SIG-M5 treated with dmso at 0.1 percent for 504 hours (cell line): ENCODE results near the gene CACNA2D4.

ENCODE experiments used
- DNase-seq: peaks from one replicate; lab custom pipeline; 2025; ENCODE audit not compliant: unreplicated experiment; lab: John Stamatoyannopoulos, UW

The CACNA2D4 gene

GRCh38 chr12:1836241-1836803 is 82.1 kb downstream of the CACNA2D4 start:
- no peak for DNase-seq

GRCh38 chr12:1835211-1836131 is 83.0 kb downstream of the CACNA2D4 start:
- DNase-seq = no peak

- no peak for DNase-seq
Measured at GRCh38 chr12:1834186-1834925, 84.1 kb downstream of the CACNA2D4 start.

GRCh38 chr12:1833596-1834028 is 84.8 kb downstream of the CACNA2D4 start:
- no peak for DNase-seq

- no peak for DNase-seq
Measured at GRCh38 chr12:1832801-1833595, 85.5 kb downstream of the CACNA2D4 start.

GRCh38 chr12:1830981-1831963 is 87.2 kb downstream of the CACNA2D4 start:
- DNase-seq = peak; percentile 15

GRCh38 chr12:1830401-1830845 is 88.0 kb downstream of the CACNA2D4 start:
- DNase-seq = no peak

- DNase-seq = no peak
Measured at GRCh38 chr12:1829306-1829900, 89.0 kb downstream of the CACNA2D4 start.

GRCh38 chr12:1828856-1829255 is 89.6 kb downstream of the CACNA2D4 start:
- no peak for DNase-seq

GRCh38 chr12:1827826-1828805 is 90.3 kb downstream of the CACNA2D4 start:
- DNase-seq = no peak

- DNase-seq = no peak
Measured at GRCh38 chr12:1826867-1827705, 91.4 kb downstream of the CACNA2D4 start.

GRCh38 chr12:1826401-1826800 is 92.1 kb downstream of the CACNA2D4 start:
- no peak for DNase-seq

GRCh38 chr12:1825382-1826102 is 92.9 kb downstream of the CACNA2D4 start:
- DNase-seq = no peak

- no peak for DNase-seq
Measured at GRCh38 chr12:1823237-1823636, 95.2 kb downstream of the CACNA2D4 start.

- DNase-seq = no peak
Measured at GRCh38 chr12:1822699-1823098, 95.8 kb downstream of the CACNA2D4 start.

GRCh38 chr12:1821805-1822204 is 96.6 kb downstream of the CACNA2D4 start:
- no peak for DNase-seq

GRCh38 chr12:1820896-1821291 is 97.6 kb downstream of the CACNA2D4 start:
- no peak for DNase-seq
